Measurements from ENCODE around the gene NUP205. TPM values are rescaled to one million over a fixed set of nuclear protein-coding genes. Genes with fewer than 3 reads are reported as not detected.

NUP205 gene

GRCh38 chr7:135693558-135693957 lies 135.8 kb downstream of the NUP205 start:
- Histone ChIP-seq H2AK5ac (ENCODE audit: low read depth, low read length) (no peak overlapping the region), H2AFZ (ENCODE audit: low read length) (no peak overlapping the region), H3K79me1 (ENCODE audit: low read depth, low read length) (no peaks in the 10 kb centered on the region), H3K14ac (ENCODE audit: low read length) (no peak overlapping the region), H3K27me3 (ENCODE audit: control insufficient read depth in 3 of 3, insufficient read depth in 3 of 3, low read depth in 1 of 3, low read length in 3 of 3) (no peaks in the 10 kb centered on the region), H2BK12ac (ENCODE audit: low read length) (no peak overlapping the region), H3K4me2 (ENCODE audit: insufficient read depth, low read length, poor library complexity, severe bottlenecking) (no peak overlapping the region), H3K18ac (ENCODE audit: low read length) (no peak overlapping the region), H3K23ac (ENCODE audit: low read depth, low read length, poor library complexity) (no peak overlapping the region), H2BK15ac (ENCODE audit: low read length) (no peak overlapping the region), H3K9me3 (replicated peaks in 1 of 2; ENCODE audit: control insufficient read depth in 2 of 2, insufficient read depth in 1 of 2, low read depth in 1 of 2, low read length in 2 of 2) (no peaks in the 10 kb centered on the region), H4K91ac (ENCODE audit: low read depth, low read length, poor library complexity) (no peak overlapping the region), H3K9ac (ENCODE audit: low read depth, low read length, poor library complexity) (no peak overlapping the region), H3K4ac (ENCODE audit: low read length) (no peak overlapping the region), H4K8ac (ENCODE audit: low read depth, low read length) (no peak overlapping the region), H3K4me1 (ENCODE audit: control insufficient read depth in 2 of 2, insufficient read depth in 1 of 2, low read depth in 1 of 2, low read length in 2 of 2) (peaks cover 0 to 7% of the 10 kb centered on the region in 2 donors), H3K36me3 (replicated peaks in 1 of 2; ENCODE audit: control insufficient read depth in 2 of 2, insufficient read depth in 2 of 2, low read length in 2 of 2) (peaks cover 2 to 32% of the 10 kb centered on the region in 2 donors), H3K27ac (replicated peaks; ENCODE audit: low read length) (no peak overlapping the region), H2BK120ac (ENCODE audit: low read depth, low read length) (no peak overlapping the region), H2BK5ac (ENCODE audit: low read length) (no peak overlapping the region), H3K4me3 (ENCODE audit: low read length in 2 of 2) (no peak overlapping the region)
- no CpG with 5 or more reads among the region's 4 CpGs for WGBS, 2 donors (ENCODE audit: extremely low coverage in 2 of 2, insufficient read length in 2 of 2, insufficient replicate concordance in 1 of 2)
- no peak for DNase-seq (ENCODE audit: low spot score)

DNA sequence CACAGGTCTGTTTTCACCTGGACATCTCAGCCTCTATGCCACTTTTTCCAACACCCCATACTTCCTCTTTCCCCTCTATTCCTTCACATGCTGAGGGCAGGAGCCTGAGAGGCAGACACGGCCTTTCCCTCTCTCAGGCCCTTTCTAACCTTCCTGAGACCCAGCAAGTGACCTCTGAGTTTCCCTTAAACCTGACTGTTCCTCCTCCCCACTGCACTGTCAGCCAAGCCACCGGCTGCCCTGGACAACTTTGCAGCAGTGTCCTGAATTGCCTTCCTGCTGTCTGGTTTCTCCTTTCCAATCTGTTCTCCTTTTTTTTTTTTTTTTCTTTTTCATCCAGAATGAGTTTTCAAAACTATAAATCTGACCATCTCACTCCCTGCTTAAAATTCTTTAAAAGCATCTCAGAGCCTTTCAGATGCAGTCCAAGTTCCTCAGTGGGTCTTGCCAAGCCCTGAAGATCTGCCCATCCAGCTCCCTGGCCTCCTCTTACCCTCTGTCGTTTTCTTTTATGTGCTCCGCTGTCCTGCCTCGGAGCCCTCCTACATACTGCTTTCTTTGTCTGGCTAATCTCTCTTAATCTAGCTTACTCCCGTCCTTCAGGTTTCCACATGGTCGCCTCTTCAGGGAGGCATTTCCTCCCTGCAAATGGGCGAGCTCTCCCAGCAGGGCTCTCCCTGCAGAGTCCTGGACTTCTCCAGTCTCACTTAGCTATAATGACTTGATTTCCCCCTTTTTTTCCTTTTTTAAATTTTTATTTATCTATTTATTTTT lies 139.7 kb downstream of the NUP205 start:
- H2BK120ac ChIP-seq (ENCODE audit: low read depth, low read length) = no peak overlapping the region
- H3K4me3 ChIP-seq (ENCODE audit: low read length in 2 of 2) = no peak overlapping the region
- no peak overlapping the region for H2BK15ac ChIP-seq (ENCODE audit: low read length)
- no peak overlapping the region for H3K27ac ChIP-seq (replicated peaks; ENCODE audit: low read length)
- no peaks in the 10 kb centered on the region for H3K79me1 ChIP-seq (ENCODE audit: low read depth, low read length)
- WGBS, 2 donors (ENCODE audit: extremely low coverage in 2 of 2, insufficient read length in 2 of 2, insufficient replicate concordance in 1 of 2) = no CpG with 5 or more reads among the region's 8 CpGs
- no peaks in the 10 kb centered on the region for H3K27me3 ChIP-seq (ENCODE audit: control insufficient read depth in 3 of 3, insufficient read depth in 3 of 3, low read depth in 1 of 3, low read length in 3 of 3)
- no peak overlapping the region for H3K9ac ChIP-seq (ENCODE audit: low read depth, low read length, poor library complexity)
- no peak overlapping the region for H2AK5ac ChIP-seq (ENCODE audit: low read depth, low read length)
- no peak overlapping the region for H2AFZ ChIP-seq (ENCODE audit: low read length)
- no peak overlapping the region for H3K23ac ChIP-seq (ENCODE audit: low read depth, low read length, poor library complexity)
- H3K14ac ChIP-seq (ENCODE audit: low read length) = no peak overlapping the region
- no peak overlapping the region for H2BK5ac ChIP-seq (ENCODE audit: low read length)
- DNase-seq (ENCODE audit: low spot score) = no peak
- no peak overlapping the region for H4K91ac ChIP-seq (ENCODE audit: low read depth, low read length, poor library complexity)
- no peak overlapping the region for H2BK12ac ChIP-seq (ENCODE audit: low read length)
- H3K18ac ChIP-seq (ENCODE audit: low read length) = no peak overlapping the region
- H3K4ac ChIP-seq (ENCODE audit: low read length) = no peak overlapping the region
- no peak overlapping the region for H3K4me2 ChIP-seq (ENCODE audit: insufficient read depth, low read length, poor library complexity, severe bottlenecking)
- H4K8ac ChIP-seq (ENCODE audit: low read depth, low read length) = no peak overlapping the region
- no peaks in the 10 kb centered on the region for H3K9me3 ChIP-seq (replicated peaks in 1 of 2; ENCODE audit: control insufficient read depth in 2 of 2, insufficient read depth in 1 of 2, low read depth in 1 of 2, low read length in 2 of 2)
- H3K36me3 ChIP-seq (replicated peaks in 1 of 2; ENCODE audit: control insufficient read depth in 2 of 2, insufficient read depth in 2 of 2, low read length in 2 of 2) = peaks cover 0 to 5% of the 10 kb centered on the region in 2 donors
- peaks cover 0 to 6% of the 10 kb centered on the region in 2 donors for H3K4me1 ChIP-seq (ENCODE audit: control insufficient read depth in 2 of 2, insufficient read depth in 1 of 2, low read depth in 1 of 2, low read length in 2 of 2)

Small RNA genes within 50 kb of the gene (small RNA-seq; reads per million reads assigned to genes)
- gene RNU6-1154P (ENCODE audit: insufficient read depth) = not detected

All from neuronal stem cell (in vitro differentiated cells).